ENCODE data around the gene LRP1. TPM values are rescaled to one million over a fixed set of nuclear protein-coding genes. Genes with fewer than 3 reads are reported as not detected.
A peak's percentile ranks its signal among the peaks of the same experiment; 100 is the strongest.

LRP1 gene
- polyA plus RNA-seq, 1 donor (not counting 4 experiments of a cell fraction or from before 2014, with no cell fraction given), result 4.9 TPM

DNA sequence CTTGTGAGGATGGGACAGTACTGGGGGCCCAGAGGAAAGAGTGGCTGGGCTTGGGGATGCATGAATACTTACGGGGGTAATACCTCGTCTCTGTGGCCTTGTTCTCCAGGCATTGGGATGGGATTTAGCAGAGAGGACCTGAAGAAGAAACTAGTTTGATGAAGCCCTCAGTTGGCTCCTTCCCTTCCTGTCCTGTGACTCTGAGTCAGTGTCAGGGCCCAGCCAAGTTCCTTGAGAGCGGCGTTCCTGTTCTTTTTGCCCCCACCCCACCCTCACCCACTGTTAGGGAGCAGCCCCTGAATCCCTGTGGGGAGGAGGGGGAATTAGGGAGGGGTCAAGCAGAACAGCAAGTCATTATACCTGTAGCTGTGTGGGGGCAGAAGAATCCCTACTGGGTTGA, 24.4 kb downstream of the LRP1 start:
- H3K27me3 ChIP-seq (ENCODE audit: control insufficient read depth, extremely low read depth, insufficient read depth, low read length), result no peaks in the 10 kb centered on the region
- dilution Hi-C loops (cut with MboI; ENCODE audit: extremely low pct_ligation_motif_present, low sequenced_read_pairs), result no loop called here
- peak overlapping the region; percentile 65 for H3K9ac ChIP-seq (ENCODE audit: control insufficient read depth, extremely low read depth, insufficient read depth, low read length)
- H3K4me1 ChIP-seq (ENCODE audit: control insufficient read depth, extremely low read depth, insufficient read depth, low read length), result peaks cover 18% of the 10 kb centered on the region
- peak overlapping the region; percentile 16 for H2AFZ ChIP-seq (ENCODE audit: control insufficient read depth, low read length)
- H3K4me2 ChIP-seq (ENCODE audit: control insufficient read depth, extremely low read depth, insufficient read depth, low read depth, low read length), result peak overlapping the region; percentile 61
- no peak for DNase-seq (ENCODE audit: low read depth, low spot score)
- TF ChIP-seq, protein P1, sequence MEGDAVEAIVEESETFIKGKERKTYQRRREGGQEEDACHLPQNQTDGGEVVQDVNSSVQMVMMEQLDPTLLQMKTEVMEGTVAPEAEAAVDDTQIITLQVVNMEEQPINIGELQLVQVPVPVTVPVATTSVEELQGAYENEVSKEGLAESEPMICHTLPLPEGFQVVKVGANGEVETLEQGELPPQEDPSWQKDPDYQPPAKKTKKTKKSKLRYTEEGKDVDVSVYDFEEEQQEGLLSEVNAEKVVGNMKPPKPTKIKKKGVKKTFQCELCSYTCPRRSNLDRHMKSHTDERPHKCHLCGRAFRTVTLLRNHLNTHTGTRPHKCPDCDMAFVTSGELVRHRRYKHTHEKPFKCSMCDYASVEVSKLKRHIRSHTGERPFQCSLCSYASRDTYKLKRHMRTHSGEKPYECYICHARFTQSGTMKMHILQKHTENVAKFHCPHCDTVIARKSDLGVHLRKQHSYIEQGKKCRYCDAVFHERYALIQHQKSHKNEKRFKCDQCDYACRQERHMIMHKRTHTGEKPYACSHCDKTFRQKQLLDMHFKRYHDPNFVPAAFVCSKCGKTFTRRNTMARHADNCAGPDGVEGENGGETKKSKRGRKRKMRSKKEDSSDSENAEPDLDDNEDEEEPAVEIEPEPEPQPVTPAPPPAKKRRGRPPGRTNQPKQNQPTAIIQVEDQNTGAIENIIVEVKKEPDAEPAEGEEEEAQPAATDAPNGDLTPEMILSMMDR (optimal IDR thresholded peaks at IDR 0.05 in 1 of 3, IDR thresholded peaks at IDR 0.05 in 1 of 3, conservative IDR thresholded peaks at IDR 0.05 in 1 of 3; ENCODE audit: extremely low read depth in 1 of 3, insufficient read depth in 2 of 3, low read length in 3 of 3), result no peak
- TF ChIP-seq EZH2 (IDR thresholded peaks at IDR 0.05; ENCODE audit: low read length), result no peak
- H3K79me2 ChIP-seq (ENCODE audit: control insufficient read depth, insufficient read depth, low read length), result no peaks in the 10 kb centered on the region
- no peaks in the 10 kb centered on the region for H3K9me3 ChIP-seq (ENCODE audit: control insufficient read depth, low read depth, low read length)
- no peak overlapping the region for H3K4me3 ChIP-seq (ENCODE audit: control insufficient read depth in 2 of 3, extremely low read depth in 1 of 3, insufficient read depth in 2 of 3, low read depth in 1 of 3, low read length in 3 of 3)
- peaks cover 0 to 13% of the 10 kb centered on the region in 2 experiments for H3K36me3 ChIP-seq (ENCODE audit: control insufficient read depth in 2 of 2, extremely low read depth in 1 of 2, insufficient read depth in 2 of 2, low read length in 2 of 2)
- peak; percentile 65 for FAIRE-seq
- no peaks in the 10 kb centered on the region for H4K20me1 ChIP-seq (ENCODE audit: control insufficient read depth, extremely low read depth, insufficient read depth, low read length)
- peak overlapping the region; percentile 79 for H3K27ac ChIP-seq (ENCODE audit: control insufficient read depth, insufficient read depth, low read length)
- no peaks in the 10 kb centered on the region for H3K9me1 ChIP-seq (ENCODE audit: control insufficient read depth, extremely low read depth, insufficient read depth, low read length)

GRCh38 chr12:57153415-57153997, 25.2 kb downstream of the LRP1 start:
- FAIRE-seq (no peak), DNase-seq (ENCODE audit: low read depth, low spot score) (no peak)
- H3K4me2 ChIP-seq (ENCODE audit: control insufficient read depth, extremely low read depth, insufficient read depth, low read depth, low read length), result no peak overlapping the region
- no peaks in the 10 kb centered on the region for H4K20me1 ChIP-seq (ENCODE audit: control insufficient read depth, extremely low read depth, insufficient read depth, low read length)
- no peaks in the 10 kb centered on the region for H3K9me3 ChIP-seq (ENCODE audit: control insufficient read depth, low read depth, low read length)
- H3K27me3 ChIP-seq (ENCODE audit: control insufficient read depth, extremely low read depth, insufficient read depth, low read length), result no peaks in the 10 kb centered on the region
- H3K36me3 ChIP-seq (ENCODE audit: control insufficient read depth in 2 of 2, extremely low read depth in 1 of 2, insufficient read depth in 2 of 2, low read length in 2 of 2), result peaks cover 0 to 18% of the 10 kb centered on the region in 2 experiments
- dilution Hi-C loops (cut with MboI; ENCODE audit: extremely low pct_ligation_motif_present, low sequenced_read_pairs), result no loop called here
- H3K9ac ChIP-seq (ENCODE audit: control insufficient read depth, extremely low read depth, insufficient read depth, low read length), result no peak overlapping the region
- H3K9me1 ChIP-seq (ENCODE audit: control insufficient read depth, extremely low read depth, insufficient read depth, low read length), result no peaks in the 10 kb centered on the region
- no peaks in the 10 kb centered on the region for H3K79me2 ChIP-seq (ENCODE audit: control insufficient read depth, insufficient read depth, low read length)
- H3K4me3 ChIP-seq (ENCODE audit: control insufficient read depth in 2 of 3, extremely low read depth in 1 of 3, insufficient read depth in 2 of 3, low read depth in 1 of 3, low read length in 3 of 3), result no peak overlapping the region
- no peak for TF ChIP-seq EZH2 (IDR thresholded peaks at IDR 0.05; ENCODE audit: low read length)
- no peak overlapping the region for H2AFZ ChIP-seq (ENCODE audit: control insufficient read depth, low read length)
- H3K27ac ChIP-seq (ENCODE audit: control insufficient read depth, insufficient read depth, low read length), result no peak overlapping the region
- H3K4me1 ChIP-seq (ENCODE audit: control insufficient read depth, extremely low read depth, insufficient read depth, low read length), result peaks cover 18% of the 10 kb centered on the region

DNA sequence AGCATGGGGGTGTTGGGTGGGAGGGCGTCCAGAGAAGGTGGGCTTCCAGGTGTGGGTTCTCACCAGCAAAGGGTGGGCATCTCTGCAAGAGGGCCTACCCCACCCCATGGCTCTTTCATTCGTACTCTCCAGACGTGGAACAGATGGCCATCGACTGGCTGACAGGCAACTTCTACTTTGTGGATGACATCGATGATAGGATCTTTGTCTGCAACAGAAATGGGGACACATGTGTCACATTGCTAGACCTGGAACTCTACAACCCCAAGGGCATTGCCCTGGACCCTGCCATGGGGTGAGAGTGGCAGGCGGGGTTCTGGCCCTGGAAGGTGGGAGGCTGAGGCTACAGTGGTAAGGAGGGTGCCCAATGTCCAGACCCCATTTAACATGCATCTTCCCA, 25.8 kb downstream of the LRP1 start:
- Histone ChIP-seq H3K4me2 (ENCODE audit: control insufficient read depth, extremely low read depth, insufficient read depth, low read depth, low read length) (no peak overlapping the region), H3K4me3 (ENCODE audit: control insufficient read depth in 2 of 3, extremely low read depth in 1 of 3, insufficient read depth in 2 of 3, low read depth in 1 of 3, low read length in 3 of 3) (no peak overlapping the region), H3K27ac (ENCODE audit: control insufficient read depth, insufficient read depth, low read length) (no peak overlapping the region), H3K79me2 (ENCODE audit: control insufficient read depth, insufficient read depth, low read length) (no peaks in the 10 kb centered on the region), H3K4me1 (ENCODE audit: control insufficient read depth, extremely low read depth, insufficient read depth, low read length) (peaks cover 18% of the 10 kb centered on the region), H2AFZ (ENCODE audit: control insufficient read depth, low read length) (no peak overlapping the region), H3K9me1 (ENCODE audit: control insufficient read depth, extremely low read depth, insufficient read depth, low read length) (no peaks in the 10 kb centered on the region), H3K9ac (ENCODE audit: control insufficient read depth, extremely low read depth, insufficient read depth, low read length) (no peak overlapping the region), H4K20me1 (ENCODE audit: control insufficient read depth, extremely low read depth, insufficient read depth, low read length) (no peaks in the 10 kb centered on the region), H3K27me3 (ENCODE audit: control insufficient read depth, extremely low read depth, insufficient read depth, low read length) (no peaks in the 10 kb centered on the region), H3K9me3 (ENCODE audit: control insufficient read depth, low read depth, low read length) (no peaks in the 10 kb centered on the region), H3K36me3 (ENCODE audit: control insufficient read depth in 2 of 2, extremely low read depth in 1 of 2, insufficient read depth in 2 of 2, low read length in 2 of 2) (peaks cover 0 to 21% of the 10 kb centered on the region in 2 experiments)
- FAIRE-seq (no peak), DNase-seq (ENCODE audit: low read depth, low spot score) (no peak)
- dilution Hi-C loops (cut with MboI; ENCODE audit: extremely low pct_ligation_motif_present, low sequenced_read_pairs), result no loop called here
- no peak for TF ChIP-seq EZH2 (IDR thresholded peaks at IDR 0.05; ENCODE audit: low read length)
- TF ChIP-seq, protein P1 (optimal IDR thresholded peaks at IDR 0.05 in 1 of 3, IDR thresholded peaks at IDR 0.05 in 1 of 3, conservative IDR thresholded peaks at IDR 0.05 in 1 of 3; ENCODE audit: extremely low read depth in 1 of 3, insufficient read depth in 2 of 3, low read length in 3 of 3), result no peak
